CD4-positive, alpha-beta T cell treated with Interferon alpha-2 for 1 hour (primary cell): ENCODE data around the gene C15orf39.

Source experiments
- DNase-seq, 2 donors: peaks; one replicate each; pipeline ENCODE4 v3.0.0-alpha.2; 2020 to 2022

C15orf39 gene

GRCh38 chr15:75198560-75199356, 2.9 kb upstream of the C15orf39 start:
- DNase-seq = peak; percentile 55 to 59

GRCh38 chr15:75199357-75199940, 2.2 kb upstream of the C15orf39 start:
- DNase-seq = no peak

GRCh38 chr15:75200391-75200764, 1.3 kb upstream of the C15orf39 start:
- DNase-seq = no peak

GRCh38 chr15:75200765-75201615, 692 bp upstream of the C15orf39 start:
- DNase-seq = peak; percentile 29 to 38

- DNase-seq = peak; percentile 84
Measured at GRCh38 chr15:75202251-75203016, 752 bp downstream of the C15orf39 start.

- peak in 1 of 2 donors; percentile 9 for DNase-seq
Measured at GRCh38 chr15:75203017-75203907, 1.6 kb downstream of the C15orf39 start.

GRCh38 chr15:75203908-75204263, 2.2 kb downstream of the C15orf39 start:
- no peak for DNase-seq

- peak; percentile 87 to 88 for DNase-seq
Measured at GRCh38 chr15:75204340-75205063, 2.8 kb downstream of the C15orf39 start.

- no peak for DNase-seq
Measured at GRCh38 chr15:75205064-75205395, 3.3 kb downstream of the C15orf39 start.

GRCh38 chr15:75206006-75206405, 4.3 kb downstream of the C15orf39 start:
- no peak for DNase-seq

GRCh38 chr15:75206803-75207617, 5.3 kb downstream of the C15orf39 start:
- no peak for DNase-seq

GRCh38 chr15:75207618-75208500, 6.2 kb downstream of the C15orf39 start:
- no peak for DNase-seq

GRCh38 chr15:75208501-75209288, 7.0 kb downstream of the C15orf39 start:
- no peak for DNase-seq

GRCh38 chr15:75209289-75209676, 7.6 kb downstream of the C15orf39 start:
- no peak for DNase-seq

GRCh38 chr15:75210811-75211230, 9.1 kb downstream of the C15orf39 start:
- no peak for DNase-seq

- DNase-seq = no peak
Measured at GRCh38 chr15:75211436-75212199, 9.9 kb downstream of the C15orf39 start.

- no peak for DNase-seq
Measured at GRCh38 chr15:75212200-75212858, 10.6 kb downstream of the C15orf39 start.
